DND-41 (cell line): ENCODE data around the gene ZNF652.

Experiments used
- EZH2 ChIP-seq: IDR thresholded peaks from 3 replicates; pipeline ENCODE4 v1.6.1; 2012; ENCODE audit warnings: borderline replicate concordance, low read depth, mild to moderate bottlenecking, moderate library complexity, low read length, inconsistent platforms; ENCODE audit not compliant: severe bottlenecking
- TF ChIP-seq, protein P1 (sequence below): IDR thresholded peaks from 2 replicates; pipeline ENCODE4 v1.5.1; 2012; ENCODE audit warnings: borderline replicate concordance, low read length, moderate library complexity, mild to moderate bottlenecking; ENCODE audit not compliant: poor library complexity, severe bottlenecking; ENCODE audit errors: extremely low read depth

DNA sequence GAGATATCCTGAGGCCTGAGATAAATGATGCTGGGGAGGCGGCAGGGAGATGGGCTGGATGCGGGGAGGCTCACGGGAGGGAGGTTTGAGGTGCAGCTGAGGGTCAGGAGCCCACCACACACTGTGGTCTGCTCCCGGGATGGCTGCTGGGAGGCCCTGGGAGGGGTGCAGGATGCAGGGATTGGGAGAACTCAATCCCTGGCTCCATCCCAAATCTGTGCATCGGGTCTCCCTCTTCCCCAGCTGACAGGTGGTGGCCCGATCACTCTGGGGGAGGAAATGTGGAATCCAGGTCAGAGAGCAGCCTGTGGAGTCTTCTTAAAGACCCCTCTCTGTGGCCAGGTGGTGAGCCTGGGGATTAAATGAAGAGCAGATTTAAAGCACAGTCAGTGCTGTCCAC lies 40.7 kb upstream of the ZNF652 start:
- TF ChIP-seq, protein P1, sequence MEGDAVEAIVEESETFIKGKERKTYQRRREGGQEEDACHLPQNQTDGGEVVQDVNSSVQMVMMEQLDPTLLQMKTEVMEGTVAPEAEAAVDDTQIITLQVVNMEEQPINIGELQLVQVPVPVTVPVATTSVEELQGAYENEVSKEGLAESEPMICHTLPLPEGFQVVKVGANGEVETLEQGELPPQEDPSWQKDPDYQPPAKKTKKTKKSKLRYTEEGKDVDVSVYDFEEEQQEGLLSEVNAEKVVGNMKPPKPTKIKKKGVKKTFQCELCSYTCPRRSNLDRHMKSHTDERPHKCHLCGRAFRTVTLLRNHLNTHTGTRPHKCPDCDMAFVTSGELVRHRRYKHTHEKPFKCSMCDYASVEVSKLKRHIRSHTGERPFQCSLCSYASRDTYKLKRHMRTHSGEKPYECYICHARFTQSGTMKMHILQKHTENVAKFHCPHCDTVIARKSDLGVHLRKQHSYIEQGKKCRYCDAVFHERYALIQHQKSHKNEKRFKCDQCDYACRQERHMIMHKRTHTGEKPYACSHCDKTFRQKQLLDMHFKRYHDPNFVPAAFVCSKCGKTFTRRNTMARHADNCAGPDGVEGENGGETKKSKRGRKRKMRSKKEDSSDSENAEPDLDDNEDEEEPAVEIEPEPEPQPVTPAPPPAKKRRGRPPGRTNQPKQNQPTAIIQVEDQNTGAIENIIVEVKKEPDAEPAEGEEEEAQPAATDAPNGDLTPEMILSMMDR: no peak
- TF ChIP-seq EZH2: no peak
